Right cardiac atrium (tissue), 5 donors: Measurements from ENCODE around the gene IGSF21. TPM values are rescaled to one million over a fixed set of nuclear protein-coding genes. Genes with fewer than 3 reads are reported as not detected.

Experiments used
- ATAC-seq, 2 donors: fragments of 200-7000 bp; cut with Tn5 transposase; one replicate each; pipeline versions ENCODE4 v1.8.0 to v1.9.1; 2020; ENCODE audit warnings: moderate library complexity in 2 of 2, mild to moderate bottlenecking in 1 of 2
- DNase-seq, 3 donors: peaks; one replicate each; pipeline ENCODE4 v3.0.0-alpha.2; 2020
- H3K27ac ChIP-seq: one replicate; pipeline ENCODE4 v1.5.1; 2013; ENCODE audit warnings: mild to moderate bottlenecking, low read length, control low read depth, moderate library complexity
- H3K27me3 ChIP-seq: one replicate; pipeline ENCODE4 v1.6.1; 2013; ENCODE audit not compliant: control insufficient read depth, insufficient read depth
- H3K4me1 ChIP-seq: one replicate; pipeline ENCODE4 v1.6.1; 2013; ENCODE audit warnings: low read length; ENCODE audit not compliant: control insufficient read depth, insufficient read depth
- H3K4me3 ChIP-seq: one replicate; pipeline ENCODE4 v1.5.1; 2013; ENCODE audit warnings: low read length, control low read depth
- H3K9me3 ChIP-seq: one replicate; pipeline ENCODE4 v1.6.1; 2013; ENCODE audit warnings: low read length; ENCODE audit not compliant: control insufficient read depth
- WGBS: extraction: QIAGEN DNeasy Blood & Tissue Kit; methylation state at CpG from one replicate; pipeline ENCODE4 v1.1.7; 2013; 5-methylcytosine and 5-hydroxymethylcytosine counted together
- intact Hi-C, 4 donors: fragments of 100-400 bp; cut with DNase I; formaldehyde crosslinking; loops; one replicate each; pipeline versions ENCODE4 v1.11.0 to v1.14.0; 2022 to 2023
- polyA plus RNA-seq: library from polyadenylated mRNA; stranded (reverse); fragments of 200-250 nt; gene quantifications from one replicate; pipeline ENCODE4 v1.2.3, GENCODE V29; 2013
- total RNA-seq, 4 donors: library from RNA; stranded (reverse); fragmentation: NEBNext Ultra II Directional; extraction: Animal tissue kit (Norgen Biotek cat#: 25700); gene quantifications; one replicate each; pipeline ENCODE4 v1.2.1, GENCODE V29; 2021
- donor health status: healthy with polysubstance abuse.
- donor health status: DM: no; HTN: yes; CAD: no.
- donor health status: DM: no; HTN: no; CAD: no.
- donor health status: DM: no; HTN: yes; CAD: no; lungs with severe emphysema.
- donor health status: DM: yes; HTN: yes; CAD: no.

The IGSF21 gene
- total and polyA plus RNA-seq, 5 donors = 0.52 to 3.1 (median 1.7) TPM

- Histone ChIP-seq H3K27ac (no peak overlapping the region), H3K4me1 (no peaks in the 10 kb centered on the region), H3K9me3 (no peaks in the 10 kb centered on the region), H3K4me3 (no peak overlapping the region), H3K27me3 (no peaks in the 10 kb centered on the region)
- intact Hi-C loops = no loop called here
- DNase-seq (no peak), ATAC-seq (no peak)
- WGBS = 67% methylated on average over 10 of the region's 10 CpGs
Measured at GRCh38 chr1:18351735-18352134, 244.1 kb downstream of the IGSF21 start.

- H3K4me1 ChIP-seq = no peaks in the 10 kb centered on the region
- DNase-seq (no peak), ATAC-seq (no peak)
- WGBS = 40% methylated on average over 17 of the region's 17 CpGs
- no peaks in the 10 kb centered on the region for H3K9me3 ChIP-seq
- H3K27ac ChIP-seq = no peak overlapping the region
- H3K4me3 ChIP-seq = no peak overlapping the region
- intact Hi-C loops = no loop called here
- no peaks in the 10 kb centered on the region for H3K27me3 ChIP-seq
Measured at GRCh38 chr1:18352636-18353265, 245.2 kb downstream of the IGSF21 start.

GRCh38 chr1:18353528-18353927 is 245.9 kb downstream of the IGSF21 start:
- ATAC-seq = no peak
- no peaks in the 10 kb centered on the region for H3K27me3 ChIP-seq
- 98% methylated on average over 1 of the region's 1 CpG for WGBS

GRCh38 chr1:18353992-18354391 is 246.4 kb downstream of the IGSF21 start:
- H3K4me1 ChIP-seq = no peaks in the 10 kb centered on the region
- intact Hi-C loops = no loop called here
- no peaks in the 10 kb centered on the region for H3K9me3 ChIP-seq
- DNase-seq = no peak
- H3K4me3 ChIP-seq = no peak overlapping the region
- no peak for ATAC-seq
- no peak overlapping the region for H3K27ac ChIP-seq
- WGBS = 73% methylated on average over 2 of the region's 2 CpGs
- no peaks in the 10 kb centered on the region for H3K27me3 ChIP-seq

More at GRCh38 chr1:18353528-18353927, 245.9 kb downstream of the IGSF21 start:
- no peak overlapping the region for H3K27ac ChIP-seq
- no peak for DNase-seq
- H3K9me3 ChIP-seq = no peaks in the 10 kb centered on the region
- intact Hi-C loops = no loop called here
- no peaks in the 10 kb centered on the region for H3K4me1 ChIP-seq
- no peak overlapping the region for H3K4me3 ChIP-seq

GRCh38 chr1:18354612-18355011 is 247.0 kb downstream of the IGSF21 start:
- H3K27me3 ChIP-seq = no peaks in the 10 kb centered on the region
- no peaks in the 10 kb centered on the region for H3K9me3 ChIP-seq
- DNase-seq = no peak
- H3K27ac ChIP-seq = no peak overlapping the region
- WGBS = 22% methylated on average over 3 of the region's 3 CpGs
- H3K4me3 ChIP-seq = no peak overlapping the region
- intact Hi-C loops = no loop called here
- no peaks in the 10 kb centered on the region for H3K4me1 ChIP-seq
- ATAC-seq = no peak

GRCh38 chr1:18357622-18358230 is 250.1 kb downstream of the IGSF21 start:
- 44% methylated on average over 9 of the region's 9 CpGs for WGBS
- intact Hi-C loops = no loop called here
- Histone ChIP-seq H3K27me3 (no peaks in the 10 kb centered on the region), H3K9me3 (no peaks in the 10 kb centered on the region), H3K4me3 (no peak overlapping the region), H3K4me1 (no peaks in the 10 kb centered on the region), H3K27ac (no peak overlapping the region)
- ATAC-seq = no peak
- DNase-seq = no peak

- intact Hi-C loops = no loop called here
- Histone ChIP-seq H3K27me3 (no peaks in the 10 kb centered on the region), H3K4me1 (no peaks in the 10 kb centered on the region), H3K4me3 (no peak overlapping the region), H3K27ac (no peak overlapping the region), H3K9me3 (no peaks in the 10 kb centered on the region)
- no peak for ATAC-seq
- DNase-seq = no peak
- 78% methylated on average over 1 of the region's 1 CpG for WGBS
Measured at GRCh38 chr1:18358600-18358999, 251.0 kb downstream of the IGSF21 start.

- no peaks in the 10 kb centered on the region for H3K4me1 ChIP-seq
- H3K27ac ChIP-seq = no peak overlapping the region
- no peak overlapping the region for H3K4me3 ChIP-seq
- intact Hi-C loops = no loop called here
- ATAC-seq (no peak), DNase-seq (no peak)
- H3K27me3 ChIP-seq = no peaks in the 10 kb centered on the region
- H3K9me3 ChIP-seq = no peaks in the 10 kb centered on the region
- WGBS = 76% methylated on average over 7 of the region's 7 CpGs
Measured at GRCh38 chr1:18360251-18360650, 252.7 kb downstream of the IGSF21 start.

- DNase-seq (no peak), ATAC-seq (no peak)
- Histone ChIP-seq H3K27ac (no peak overlapping the region), H3K27me3 (no peaks in the 10 kb centered on the region), H3K4me1 (no peaks in the 10 kb centered on the region), H3K4me3 (no peak overlapping the region), H3K9me3 (no peaks in the 10 kb centered on the region)
- intact Hi-C loops = no loop called here
- WGBS = 71% methylated on average over 9 of the region's 9 CpGs
Measured at GRCh38 chr1:18362150-18362549, 254.6 kb downstream of the IGSF21 start.

GRCh38 chr1:18363436-18363835 is 255.8 kb downstream of the IGSF21 start:
- no peaks in the 10 kb centered on the region for H3K9me3 ChIP-seq
- no peaks in the 10 kb centered on the region for H3K27me3 ChIP-seq
- DNase-seq = no peak
- no peaks in the 10 kb centered on the region for H3K4me1 ChIP-seq
- H3K4me3 ChIP-seq = no peak overlapping the region
- no peak overlapping the region for H3K27ac ChIP-seq
- WGBS = 90% methylated on average over 3 of the region's 3 CpGs
- intact Hi-C loops = no loop called here
- no peak for ATAC-seq

- intact Hi-C loops = no loop called here
- no peaks in the 10 kb centered on the region for H3K4me1 ChIP-seq
- no peak overlapping the region for H3K27ac ChIP-seq
- WGBS = 83% methylated on average over 31 of the region's 31 CpGs
- no peaks in the 10 kb centered on the region for H3K9me3 ChIP-seq
- ATAC-seq (no peak), DNase-seq (peak in 1 of 3 donors; percentile 45)
- H3K27me3 ChIP-seq = no peaks in the 10 kb centered on the region
- H3K4me3 ChIP-seq = no peak overlapping the region
Measured at GRCh38 chr1:18365099-18365705, 257.6 kb downstream of the IGSF21 start.
